GM18909 (cell line): Measurements from ENCODE around the gene SHH.
A peak's percentile ranks its signal among the peaks of the same experiment; 100 is the strongest.

ENCODE experiments used
- ATAC-seq: cut with Tn5 transposase; IDR thresholded peaks from one replicate; pipeline ENCODE4 v1.9.1; 2021; ENCODE audit warnings: mild to moderate bottlenecking; ENCODE audit not compliant: unreplicated experiment, poor library complexity

Gene SHH

DNA sequence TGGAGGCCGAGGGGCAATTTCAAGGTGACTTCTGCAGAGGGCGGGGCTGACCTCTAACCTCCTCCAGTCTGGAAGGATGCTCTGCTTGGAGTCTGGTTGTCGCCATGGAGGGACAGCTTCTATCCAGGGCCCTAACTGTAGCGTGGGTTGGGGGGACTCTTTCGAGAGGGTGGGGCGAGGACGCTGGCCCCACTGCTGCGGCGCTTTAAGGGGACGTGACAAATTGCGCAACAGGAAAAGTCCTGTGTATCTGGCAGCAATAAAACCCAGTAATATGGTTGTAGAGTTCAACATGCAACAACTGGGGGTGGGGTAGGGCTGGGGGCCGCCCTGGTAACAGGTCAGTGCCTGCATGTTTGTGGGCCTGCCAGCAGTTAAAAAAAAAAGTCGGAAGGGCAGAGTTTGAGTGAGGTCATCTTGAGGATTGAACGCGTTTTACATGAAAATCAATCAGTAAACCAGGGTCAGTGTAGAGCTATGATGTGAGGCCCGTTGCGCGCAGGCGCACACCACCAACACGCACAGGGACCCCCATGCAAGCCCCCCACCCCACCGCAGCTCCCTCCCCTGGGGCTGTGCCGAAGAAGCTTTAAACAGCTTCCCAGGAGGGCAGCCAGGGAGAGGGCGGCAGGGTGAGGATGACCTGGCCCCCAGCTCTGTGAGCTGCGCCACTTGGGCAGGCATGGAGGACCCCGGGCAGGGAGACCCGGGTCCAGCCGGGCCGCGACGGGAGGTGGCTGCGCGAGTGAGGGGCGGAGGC is 4.3 kb downstream of the SHH start:
- no peak for ATAC-seq

DNA sequence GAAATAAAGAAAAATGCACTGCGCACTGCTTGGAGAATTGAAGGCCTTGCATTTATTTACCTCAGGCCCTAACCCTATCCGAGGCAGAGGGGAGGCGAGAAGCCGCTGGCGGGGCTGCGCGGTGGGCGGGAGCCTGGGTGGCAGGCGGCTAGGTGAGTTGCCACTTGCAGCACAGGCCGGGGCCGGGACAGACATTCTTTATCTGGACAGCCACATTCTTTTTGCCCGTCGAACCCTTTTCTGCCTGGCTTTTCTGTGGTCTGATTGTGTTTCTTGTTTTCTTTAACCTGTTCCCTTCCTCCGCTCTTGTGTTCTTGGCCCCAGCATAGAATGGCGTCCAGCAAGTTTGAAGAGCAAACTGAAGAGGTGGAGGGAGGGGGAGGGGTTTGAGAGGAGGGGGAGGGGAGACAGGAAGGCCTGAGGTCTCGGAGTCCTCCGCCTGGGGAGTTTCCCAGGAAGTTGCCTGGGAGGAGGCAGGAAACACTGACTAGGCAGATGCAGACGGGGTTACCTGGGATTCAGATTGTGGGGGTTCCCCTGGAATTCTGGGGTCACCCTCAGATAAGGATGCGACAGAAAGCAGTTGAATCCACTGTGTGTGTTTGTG is 5.1 kb downstream of the SHH start:
- ATAC-seq: no peak

DNA sequence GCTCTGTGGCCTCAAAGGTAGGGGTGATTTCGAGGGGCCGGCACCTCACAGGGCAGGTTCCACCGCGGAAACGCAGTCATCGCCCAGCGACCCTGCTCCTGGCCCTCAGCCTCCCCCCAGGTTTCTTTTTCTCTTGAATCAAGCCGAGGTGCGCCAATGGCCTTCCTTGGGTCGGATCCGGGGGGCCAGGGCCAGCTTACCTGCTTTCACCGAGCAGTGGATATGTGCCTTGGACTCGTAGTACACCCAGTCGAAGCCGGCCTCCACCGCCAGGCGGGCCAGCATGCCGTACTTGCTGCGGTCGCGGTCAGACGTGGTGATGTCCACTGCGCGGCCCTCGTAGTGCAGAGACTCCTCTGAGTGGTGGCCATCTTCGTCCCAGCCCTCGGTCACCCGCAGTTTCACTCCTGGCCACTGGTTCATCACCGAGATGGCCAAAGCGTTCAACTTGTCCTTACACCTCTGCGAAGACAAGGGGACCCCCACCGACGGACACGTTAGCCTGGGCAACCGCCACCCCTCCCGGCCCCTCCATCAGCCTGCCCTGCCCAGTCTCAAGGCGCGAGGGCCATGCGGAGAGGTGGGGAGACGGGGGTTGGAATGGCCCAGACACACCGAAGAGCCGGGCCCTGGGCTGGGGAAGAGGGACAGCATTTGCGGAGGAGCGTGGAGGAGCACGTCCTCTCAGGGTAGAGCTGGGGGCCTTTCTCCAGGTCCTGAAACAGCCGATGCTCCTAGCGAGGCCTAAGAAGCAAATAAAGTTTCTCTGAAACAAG is 6.0 kb downstream of the SHH start:
- ATAC-seq: no peak

DNA sequence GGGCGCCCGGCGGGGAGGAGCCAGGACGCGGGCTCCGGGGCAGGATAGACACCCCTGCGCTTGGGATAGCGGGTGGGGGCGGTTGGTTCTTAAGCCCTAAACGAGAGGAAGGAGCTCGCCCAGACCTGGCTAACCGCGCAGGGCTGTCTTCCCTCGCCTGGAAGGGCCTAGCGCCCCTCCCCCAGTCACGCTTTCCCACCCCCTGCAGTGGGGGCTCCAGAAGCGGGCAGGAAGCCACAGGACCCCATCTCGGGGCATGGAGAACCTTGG is 6.5 kb downstream of the SHH start:
- ATAC-seq: no peak

DNA sequence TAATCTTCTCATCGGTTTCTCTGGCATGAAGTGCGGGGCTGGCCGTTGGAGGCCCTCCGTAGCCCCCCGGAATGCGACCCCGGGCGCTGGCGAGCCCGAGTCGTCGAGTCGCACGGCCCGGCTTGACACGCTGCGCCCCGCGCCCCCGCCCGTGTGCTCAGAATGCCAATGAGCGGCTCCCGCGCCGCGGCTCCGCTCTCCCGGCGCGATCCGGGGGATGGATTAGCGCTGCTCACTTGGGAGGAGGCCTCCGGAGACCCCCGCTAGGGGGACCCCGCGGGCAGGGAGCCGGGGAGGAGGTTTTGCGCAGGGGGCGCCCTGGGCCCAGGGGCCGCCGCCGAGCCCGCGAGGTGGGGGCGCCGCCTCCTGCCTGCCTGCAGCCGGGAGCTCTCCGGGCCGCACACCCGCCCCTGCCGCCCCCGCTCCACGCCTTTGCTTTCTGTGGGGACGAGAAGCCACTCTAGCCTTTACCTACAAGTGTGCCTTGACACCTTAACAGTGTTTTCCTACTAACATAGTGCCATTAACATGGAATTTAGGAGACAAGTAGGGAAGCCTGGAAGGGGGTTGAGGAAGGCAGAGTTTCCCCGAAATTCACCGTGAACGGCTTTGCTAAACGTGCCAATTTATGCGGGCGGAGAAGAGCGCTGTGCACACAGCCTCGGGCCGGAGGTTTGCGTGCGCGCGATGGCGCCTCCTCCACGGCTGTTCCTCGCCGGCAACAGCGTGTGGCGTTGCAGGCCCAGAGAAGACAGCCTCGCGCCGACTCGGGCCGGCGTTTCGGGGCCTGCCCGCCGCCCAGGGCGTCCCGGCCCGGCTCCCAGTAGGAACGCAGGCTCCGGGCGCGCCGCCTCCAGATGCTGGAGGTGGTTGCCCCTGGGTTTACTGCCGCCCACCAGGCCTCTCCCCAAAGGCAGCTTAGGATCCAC is 7.1 kb downstream of the SHH start:
- peak; percentile 48 for ATAC-seq

DNA sequence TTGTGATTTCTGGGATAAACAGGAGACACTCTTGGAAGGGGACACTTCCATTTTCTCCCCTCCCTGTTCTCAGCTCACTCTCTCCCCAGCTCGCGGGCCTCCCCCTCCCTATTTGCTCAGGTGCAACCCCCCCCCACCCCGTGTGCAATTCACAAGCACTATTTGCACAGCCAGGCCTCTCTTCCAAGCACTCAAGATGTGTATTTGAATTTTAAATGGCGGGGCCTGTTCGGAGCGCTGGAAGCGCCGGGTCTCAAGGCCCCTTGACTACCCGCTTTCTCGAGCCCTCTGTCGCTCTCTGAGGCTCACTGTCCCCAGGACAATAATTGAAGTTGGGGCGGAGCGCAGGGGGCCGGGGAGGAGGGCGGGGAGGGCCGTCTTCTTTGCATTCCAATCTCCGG is 7.8 kb downstream of the SHH start:
- ATAC-seq: no peak

DNA sequence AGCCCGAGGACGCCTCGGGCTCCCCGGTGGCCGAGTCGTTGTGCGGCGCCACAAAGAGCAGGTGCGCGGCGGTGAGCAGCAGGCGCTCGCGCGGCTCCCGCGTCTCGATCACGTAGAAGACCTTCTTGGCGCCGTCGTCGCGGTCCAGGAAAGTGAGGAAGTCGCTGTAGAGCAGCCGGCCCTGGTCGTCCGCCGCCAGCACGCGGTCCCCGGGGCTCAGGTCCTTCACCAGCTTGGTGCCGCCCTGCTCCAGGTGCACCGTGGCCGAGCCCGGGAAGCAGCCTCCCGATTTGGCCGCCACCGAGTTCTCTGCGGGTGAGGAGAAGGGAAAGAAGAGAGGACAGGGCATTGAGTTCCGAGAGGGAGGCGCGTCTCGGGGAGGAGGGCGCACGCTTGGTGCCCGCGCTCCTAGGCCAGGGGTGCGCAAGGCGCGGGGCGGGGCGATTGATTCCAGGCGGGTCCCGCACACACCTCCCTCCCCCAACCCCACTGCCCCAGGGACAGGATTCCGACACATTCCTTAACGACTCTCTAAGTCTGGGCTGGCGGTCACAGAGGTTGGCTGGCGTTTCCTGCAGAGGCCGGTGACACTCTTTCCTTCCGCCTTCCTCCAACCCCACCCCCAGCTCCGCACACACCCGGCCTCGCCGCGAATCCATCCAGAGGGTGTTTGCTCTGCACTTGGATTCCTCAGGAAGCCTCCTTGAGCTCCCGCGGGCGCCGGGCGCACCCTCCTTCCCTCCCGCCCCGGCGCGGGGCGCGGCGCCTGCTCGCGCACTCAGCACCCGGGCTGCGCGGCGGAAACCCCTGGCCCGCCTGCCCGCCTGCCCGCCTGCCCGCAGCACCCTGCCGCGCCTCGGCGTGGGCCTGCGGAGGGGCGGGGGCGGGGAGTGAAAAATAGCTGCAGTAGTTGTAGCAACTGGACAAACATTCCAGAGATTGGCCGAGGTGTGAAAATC is 8.6 kb downstream of the SHH start:
- no peak for ATAC-seq

DNA sequence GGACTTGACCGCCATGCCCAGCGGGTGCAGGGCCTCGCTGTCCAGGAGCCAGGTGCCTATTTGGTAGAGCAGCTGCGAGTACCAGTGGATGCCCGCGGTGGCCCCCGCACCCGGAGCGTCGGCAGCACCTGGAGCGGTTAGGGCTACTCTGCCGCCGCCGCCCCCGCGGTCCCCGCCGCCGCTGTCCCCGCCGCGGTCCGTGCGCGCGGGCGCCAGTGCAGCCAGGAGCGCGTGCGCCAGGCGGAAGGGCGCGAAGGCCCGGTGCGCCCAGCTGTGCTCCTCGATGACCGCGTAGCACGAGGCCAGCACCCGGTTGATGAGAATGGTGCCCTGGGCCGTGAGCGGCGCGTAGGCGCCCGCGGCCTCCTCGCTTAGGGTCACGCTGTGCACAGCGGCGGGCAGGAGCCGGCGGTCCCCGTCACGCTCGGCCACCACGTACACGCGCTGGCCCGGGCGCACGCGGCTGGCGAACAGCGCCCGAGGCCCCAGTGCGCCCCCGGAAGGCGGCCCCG is 9.3 kb downstream of the SHH start:
- no peak for ATAC-seq

DNA sequence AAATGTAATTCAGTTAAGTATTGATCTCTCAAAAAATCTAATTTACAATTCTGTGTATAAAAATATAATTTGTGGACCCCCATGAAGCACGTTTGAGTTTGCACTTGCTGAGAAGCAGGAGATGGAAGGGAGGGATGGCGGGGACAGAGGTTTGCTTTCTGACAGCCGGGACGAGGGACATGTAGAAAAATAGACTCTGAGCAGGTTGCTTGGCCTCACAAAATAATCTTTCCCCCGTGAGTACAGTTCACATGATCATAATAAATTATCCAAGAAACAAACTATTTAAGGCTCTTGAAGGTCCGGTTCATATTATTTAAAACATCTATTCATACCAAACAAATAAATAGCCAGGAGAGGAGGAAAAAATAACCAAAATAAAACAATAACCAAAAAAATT is 10.0 kb downstream of the SHH start:
- ATAC-seq: no peak

DNA sequence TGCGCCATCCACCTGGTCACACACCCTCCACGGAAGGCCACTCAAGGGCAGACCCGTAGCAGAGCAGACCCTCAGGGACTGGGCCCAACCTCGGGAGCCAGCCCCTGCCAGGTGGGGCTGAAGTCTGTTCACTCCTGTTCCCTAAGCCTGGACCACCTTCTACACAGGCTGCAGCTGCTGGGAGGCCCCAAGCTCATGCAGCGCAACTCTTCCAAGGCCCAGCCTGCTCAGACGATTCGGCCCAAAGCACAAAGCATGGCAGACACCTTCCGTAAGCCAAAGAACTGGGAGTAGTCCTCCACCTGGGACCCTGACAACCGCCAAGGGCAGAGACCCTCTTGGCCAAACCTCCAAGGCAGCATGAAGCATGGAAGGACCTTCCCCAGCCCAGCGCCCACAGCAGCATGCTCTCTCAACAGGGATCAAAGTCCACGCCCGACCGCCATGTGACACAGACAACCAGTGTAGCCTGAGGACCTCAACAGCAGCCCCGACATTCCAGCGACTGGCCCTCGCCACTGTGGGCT is 11.5 kb downstream of the SHH start:
- no peak for ATAC-seq

DNA sequence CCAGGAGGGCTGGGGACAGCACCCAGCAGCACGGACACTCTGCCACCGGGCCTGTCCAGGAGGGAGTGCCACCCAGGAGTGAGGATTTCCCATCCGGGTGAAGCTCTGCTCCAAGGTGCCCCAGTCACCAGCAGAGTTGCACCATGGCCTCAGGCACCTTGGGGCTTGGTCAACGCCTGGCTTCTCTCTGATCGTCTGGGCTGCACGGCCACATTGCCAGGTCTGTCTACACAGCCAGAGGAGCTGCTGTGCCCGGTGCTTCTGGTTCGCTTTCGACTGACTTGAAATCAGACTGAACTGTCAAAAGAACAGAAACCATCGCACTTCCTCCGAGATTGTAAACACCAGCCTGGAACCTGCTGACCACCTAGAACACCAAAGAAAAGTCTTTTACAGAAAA is 12.0 kb downstream of the SHH start:
- no peak for ATAC-seq

DNA sequence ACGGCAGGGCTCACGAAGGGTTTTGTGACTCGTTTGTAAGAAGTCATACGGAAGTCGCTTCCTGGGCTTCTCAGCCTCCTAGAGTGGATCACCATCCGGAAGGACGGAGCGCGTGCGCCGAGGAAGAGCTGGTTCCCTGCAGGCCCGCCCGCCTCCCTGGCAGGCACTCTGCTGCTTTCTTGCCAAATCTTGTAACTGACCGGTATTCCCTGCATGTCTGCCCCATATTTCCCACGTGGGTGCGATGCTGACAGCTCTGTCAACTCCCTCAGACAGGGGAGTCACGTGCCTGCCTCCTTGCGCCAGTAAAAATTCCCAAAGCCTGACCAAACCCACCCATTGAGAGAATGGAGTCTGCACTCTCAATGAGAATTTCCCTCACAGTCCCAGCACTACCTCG is 12.7 kb downstream of the SHH start:
- no peak for ATAC-seq

DNA sequence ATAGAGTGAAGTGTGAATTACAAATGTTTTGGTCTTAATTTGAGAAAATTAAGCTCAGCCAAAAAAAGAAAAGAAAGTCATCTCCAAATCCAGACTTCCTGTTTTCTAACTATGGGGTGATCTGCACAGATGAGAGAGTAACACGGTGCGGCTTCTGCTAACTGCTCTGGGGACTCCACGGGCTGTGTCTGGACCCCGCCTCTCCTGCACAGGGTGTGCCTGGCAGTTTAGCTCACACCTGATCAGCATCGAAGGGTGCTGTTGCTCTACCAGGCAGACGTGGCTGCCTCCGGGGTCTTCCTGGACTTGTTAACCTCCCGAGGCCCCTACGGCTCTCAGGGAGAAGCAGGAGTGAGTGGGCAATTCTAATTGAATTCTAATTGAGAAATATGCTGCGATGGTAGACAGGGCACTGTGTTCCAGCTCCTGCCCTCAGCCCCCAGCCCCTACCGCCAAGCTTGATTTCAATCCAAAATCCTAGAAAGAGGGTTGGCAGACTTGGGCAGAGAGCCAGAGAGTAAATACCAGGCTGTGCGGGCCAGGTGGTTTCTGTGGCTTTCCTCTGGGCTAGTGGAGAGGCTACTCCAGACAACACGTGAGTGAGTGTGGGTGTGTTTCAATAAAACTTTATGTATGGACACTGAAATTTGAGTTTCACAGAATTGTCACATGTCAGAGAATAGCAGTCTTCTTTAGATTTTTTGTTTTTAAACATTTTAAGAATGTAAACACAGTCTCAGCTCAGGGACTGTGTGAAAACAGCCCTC is 13.4 kb downstream of the SHH start:
- ATAC-seq: no peak

DNA sequence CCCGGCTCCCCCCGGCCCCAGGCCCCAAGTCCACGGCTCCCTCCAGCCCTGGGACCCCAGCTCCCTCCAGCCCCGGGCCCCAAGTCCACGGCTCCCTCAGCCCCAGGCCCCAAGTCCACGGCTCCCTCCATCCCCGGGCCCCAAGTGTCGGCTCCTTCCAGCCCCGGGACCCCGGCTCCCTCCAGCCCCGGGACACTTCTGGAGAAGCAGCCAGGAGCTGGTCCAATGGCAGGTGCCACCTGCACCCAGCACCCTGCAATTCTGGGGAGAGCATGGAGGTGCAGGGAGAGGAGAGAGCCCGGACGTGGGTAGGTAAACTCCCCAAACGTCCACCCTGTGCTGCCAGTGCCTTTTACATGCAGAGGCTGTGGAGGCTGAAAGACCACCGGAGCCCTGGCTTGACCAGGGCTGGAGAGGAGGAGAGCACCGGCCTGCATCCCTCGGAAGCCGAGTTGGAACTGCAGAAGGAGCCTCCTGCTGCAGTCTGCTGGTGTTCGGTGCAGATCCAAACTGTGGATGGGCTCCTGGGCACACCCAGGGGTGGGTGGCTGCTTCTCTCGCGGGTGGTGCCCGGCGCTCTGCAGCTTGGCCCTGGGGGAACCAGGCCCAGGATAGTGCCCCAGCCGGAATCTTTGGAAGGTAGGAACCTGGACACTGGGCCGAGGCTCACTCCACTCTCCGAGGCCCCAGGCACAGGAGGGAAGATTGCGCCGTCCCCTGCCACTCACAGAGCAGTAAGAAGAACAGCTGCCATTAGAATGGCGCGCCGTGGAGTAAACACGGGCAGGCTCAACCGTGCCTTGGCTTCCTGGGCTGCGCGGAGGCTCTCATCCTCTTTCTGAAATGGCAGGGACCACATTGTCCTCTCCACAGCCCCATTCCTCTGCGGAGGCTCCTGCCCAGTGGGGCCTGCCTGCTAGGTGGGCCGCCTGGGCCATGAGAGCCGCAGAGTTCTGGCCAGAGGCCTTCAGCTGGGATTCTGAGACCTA is 14.7 kb downstream of the SHH start:
- no peak for ATAC-seq

DNA sequence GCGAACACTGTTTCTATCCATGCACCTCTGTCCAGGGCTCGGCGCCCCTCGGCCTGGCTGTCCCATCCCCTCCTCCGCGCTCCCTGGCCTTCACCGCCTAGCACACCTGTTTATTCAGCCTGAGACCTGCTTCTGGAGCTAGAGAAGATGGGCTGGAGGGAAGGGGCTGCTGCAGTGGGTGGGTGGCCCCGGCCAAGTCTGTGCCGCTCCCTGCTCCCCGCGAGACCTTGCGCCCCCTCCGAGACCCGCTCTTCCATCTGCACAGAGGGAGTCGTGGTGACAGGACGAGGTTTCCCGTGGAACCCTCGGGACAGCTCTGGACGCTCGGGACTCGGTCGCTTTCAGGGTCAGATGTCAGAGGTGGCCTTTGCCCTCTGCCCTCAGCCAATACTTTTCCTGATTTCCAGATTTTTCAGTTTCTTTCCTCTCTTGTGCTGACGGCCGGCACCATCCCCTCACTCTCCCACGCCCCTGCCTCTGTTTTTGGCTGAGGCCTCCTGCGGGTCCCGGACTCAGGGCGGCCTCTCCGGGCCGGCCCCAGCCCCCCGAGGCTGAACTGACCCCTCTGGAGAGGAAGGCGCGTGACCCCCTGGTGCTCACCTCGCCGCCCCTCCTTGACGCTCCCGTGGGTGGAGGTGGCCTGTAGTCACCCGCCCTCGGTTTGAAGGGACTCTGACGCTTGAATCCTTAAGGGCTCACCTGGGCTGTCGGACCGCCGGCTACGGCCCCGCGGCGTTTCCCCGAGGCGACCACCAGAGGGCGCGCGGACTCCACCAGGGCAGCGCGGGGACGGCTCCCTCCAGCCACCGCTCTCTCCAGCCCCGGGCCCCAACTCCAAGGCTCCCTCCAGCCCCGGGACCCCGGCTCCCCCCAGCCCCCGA is 15.6 kb downstream of the SHH start:
- ATAC-seq: peak; percentile 84

DNA sequence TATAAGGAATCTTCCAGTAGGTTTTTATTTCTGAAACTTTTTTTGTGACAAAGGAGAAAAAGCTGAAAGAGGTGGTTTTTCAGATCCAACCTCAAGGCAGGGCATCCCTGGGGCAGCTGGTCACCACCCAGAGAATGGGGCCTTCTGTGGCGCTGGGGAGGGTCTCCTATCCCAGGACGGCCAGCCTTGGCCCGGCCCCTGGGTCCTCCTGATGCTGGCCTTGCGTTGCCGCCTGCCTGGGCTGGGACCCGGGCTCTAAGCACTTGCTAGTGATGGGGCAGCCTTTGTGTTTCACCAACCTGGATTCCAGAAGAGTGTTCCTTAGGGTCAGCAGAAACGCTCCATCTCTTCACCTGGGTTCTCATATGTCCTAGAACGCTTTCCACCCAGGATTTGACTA is 16.3 kb downstream of the SHH start:
- no peak for ATAC-seq
